Fibroblast of skin of back (primary cell): ENCODE data around the gene RALGAPA2.

Experiments used
- DNase-seq: peaks from one replicate; pipeline ENCODE4 v3.0.0-alpha.2; 2013

RALGAPA2 gene

DNA sequence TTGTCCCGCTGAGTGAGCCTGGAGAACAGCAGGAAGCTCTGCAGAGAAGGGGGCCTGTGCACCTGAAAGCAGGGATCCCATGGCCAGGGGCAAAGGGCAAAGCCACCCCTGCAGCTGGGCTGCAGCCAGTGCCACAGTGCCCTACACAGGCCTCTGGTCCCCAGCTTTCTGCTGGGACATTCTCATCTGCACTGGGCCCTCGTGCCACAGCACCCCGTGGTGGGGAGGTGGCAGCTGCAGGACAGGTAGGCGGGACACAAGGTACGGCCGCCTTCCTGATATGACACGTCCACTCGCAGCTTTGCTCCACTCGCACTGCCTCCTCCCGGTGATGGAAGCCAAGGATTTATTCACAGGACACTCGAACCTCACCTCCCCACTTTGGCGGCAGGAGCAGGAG is 317.4 kb downstream of the RALGAPA2 start:
- DNase-seq: no peak

DNA sequence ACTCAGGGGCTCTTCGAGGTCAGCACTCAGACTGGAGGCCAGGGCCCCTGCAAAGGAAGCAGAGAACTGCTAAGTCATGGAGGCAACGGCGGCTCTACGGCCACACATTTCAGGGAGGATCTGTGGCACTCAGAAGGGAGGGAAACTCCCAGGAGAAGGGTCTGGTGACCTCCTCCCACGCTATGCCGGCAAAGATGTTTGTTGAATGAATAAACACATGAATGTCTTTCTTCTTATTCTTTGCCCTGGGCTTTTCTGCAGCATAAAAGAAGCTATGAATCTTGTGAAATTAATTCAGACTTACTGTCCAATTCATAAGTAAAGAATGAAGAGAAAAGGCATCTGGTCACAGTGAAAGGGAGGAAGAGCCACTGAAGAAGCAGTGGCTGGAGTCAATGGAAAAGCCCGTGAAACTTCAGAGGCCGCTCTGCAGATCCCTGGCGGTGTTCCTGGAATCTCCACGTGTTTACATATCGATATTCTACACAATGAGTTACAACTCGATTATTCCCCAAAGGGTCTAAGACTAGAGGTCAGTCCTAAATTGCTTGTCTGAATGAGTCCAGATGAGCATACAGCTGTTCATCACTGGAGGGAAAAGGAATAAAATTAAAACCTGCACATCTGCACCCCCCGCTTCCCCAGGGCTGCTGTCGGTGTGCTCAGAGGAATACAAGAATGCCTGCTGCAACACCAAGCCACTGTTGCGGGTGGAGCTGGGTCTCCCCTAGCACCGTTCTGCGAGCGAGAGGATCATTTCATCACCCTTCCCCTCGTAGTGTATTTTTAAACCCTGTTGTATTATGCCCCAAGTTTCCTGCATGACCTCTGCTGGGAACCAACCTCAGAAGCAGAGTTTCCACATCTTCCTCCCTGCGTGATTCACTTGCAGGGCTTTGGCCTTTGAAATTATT is 319.0 kb downstream of the RALGAPA2 start:
- peak; percentile 22 for DNase-seq

DNA sequence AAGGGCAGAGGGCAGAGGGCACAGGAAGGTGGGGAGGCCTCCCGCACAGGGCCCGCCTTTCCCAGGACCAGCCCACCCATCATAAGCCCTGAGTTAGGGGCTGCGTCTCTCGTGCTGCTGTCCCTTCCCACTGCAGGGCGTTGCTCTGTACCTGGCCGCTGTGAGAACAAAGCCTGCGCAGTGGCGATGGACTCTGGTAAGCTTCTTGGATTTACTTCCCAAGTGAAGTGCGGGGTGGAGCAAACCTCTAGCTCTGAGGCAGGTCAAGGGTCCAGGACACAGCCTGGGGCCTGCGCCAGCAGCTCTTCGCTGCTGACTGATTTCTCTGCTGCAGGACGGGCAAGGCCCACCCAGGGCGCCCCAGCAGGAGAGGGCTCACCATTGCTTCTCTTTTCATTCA is 320.7 kb downstream of the RALGAPA2 start:
- DNase-seq: no peak

DNA sequence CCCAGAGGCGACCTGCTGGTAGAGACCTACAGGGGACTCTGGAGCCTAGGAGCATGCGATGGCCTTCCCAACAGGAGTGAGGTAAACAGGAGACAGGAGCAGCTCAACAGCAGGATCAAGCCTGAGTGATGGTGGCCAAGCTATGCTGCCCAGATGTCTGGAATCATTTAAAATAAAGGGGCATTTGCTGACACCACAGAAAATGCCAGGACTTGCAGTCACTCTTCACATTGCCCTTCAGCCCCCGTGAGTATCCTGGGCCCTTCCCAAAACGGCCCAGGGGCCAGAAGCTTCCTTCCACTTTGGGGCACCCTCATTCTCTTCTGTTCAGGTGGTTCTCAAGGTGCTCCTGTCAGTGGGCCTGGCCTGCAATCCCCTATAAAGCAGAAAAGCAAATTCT is 321.3 kb downstream of the RALGAPA2 start:
- no peak for DNase-seq

DNA sequence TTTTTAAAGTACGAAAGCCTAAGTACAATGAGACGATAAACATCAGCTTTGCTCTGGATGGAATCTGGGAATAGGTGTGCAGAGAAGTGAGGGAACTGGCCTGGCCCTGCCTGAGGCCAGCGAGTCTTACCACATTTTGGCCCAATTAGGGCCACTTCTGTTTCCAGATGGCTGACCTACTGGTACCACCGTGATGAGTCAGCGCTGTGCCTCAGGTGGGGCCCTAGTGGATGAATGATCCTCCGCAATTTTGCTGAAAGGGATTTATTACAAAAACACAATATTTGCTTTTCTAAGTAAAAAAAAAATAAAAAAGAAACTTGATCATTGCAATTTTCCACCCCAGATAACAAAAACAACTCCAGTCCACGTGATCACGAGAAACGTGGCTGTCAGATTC is 322.1 kb downstream of the RALGAPA2 start:
- no peak for DNase-seq

DNA sequence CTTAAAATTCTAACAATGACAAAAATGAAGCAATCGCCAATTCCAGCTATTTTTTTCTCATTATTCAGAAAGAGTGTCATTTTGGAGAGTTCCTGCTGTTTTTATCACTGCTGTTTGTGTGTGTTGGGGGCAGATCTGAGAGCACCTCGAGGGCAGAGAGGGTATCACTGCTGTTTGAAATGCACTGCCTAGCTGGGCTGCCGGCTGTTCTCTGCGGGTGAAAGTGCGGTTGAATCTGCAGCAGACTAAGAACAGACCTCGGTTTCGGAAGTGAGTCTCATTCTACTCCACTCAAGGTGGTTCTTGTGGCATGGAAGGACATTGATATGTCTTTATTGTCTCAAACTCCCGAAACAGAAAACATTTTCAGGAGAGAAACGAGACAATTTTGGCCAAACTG is 326.3 kb downstream of the RALGAPA2 start:
- no peak for DNase-seq

DNA sequence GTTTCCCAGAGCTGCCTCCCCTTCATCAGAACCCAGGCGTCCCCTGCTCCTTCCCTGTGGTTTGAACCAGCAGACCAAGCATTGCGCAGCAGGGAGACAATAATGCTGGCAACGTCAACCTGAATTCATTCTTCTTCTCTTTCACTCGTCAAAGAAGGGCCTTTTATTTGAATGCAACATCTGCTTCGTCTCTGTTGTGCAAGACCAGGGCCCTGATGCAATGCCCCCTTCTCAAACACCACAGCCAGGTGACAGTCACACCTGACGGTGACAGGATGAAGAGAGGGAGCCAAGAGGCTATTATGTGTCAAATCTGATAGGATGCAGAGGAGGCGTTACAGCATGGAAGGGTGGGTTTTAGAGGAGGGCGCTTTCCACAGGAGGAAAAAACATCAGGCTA is 336.6 kb downstream of the RALGAPA2 start:
- no peak for DNase-seq

DNA sequence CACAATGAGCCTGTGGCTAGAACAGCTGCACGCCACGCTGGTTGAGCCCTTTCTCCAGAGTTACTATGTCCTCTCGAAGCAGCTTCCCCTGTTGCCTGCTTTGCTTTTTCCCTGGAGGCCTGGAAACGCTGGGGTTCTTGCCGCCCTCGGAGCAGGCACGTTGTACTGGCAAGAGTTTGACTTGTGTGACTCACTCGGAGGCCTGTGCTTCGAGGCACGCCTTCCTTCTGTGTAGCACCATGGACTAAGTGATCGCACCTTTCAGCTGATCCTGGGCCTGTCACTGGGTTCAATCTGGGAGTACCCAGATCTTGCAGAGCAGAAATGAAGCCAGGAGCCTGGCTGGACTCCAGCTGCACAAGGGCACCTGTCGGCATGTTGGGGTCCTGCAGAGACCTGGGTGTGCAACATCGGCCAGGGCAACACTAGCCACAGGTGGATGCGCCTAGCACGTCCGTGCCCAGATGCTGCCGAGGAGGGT is 339.3 kb downstream of the RALGAPA2 start:
- DNase-seq: peak; percentile 66

DNA sequence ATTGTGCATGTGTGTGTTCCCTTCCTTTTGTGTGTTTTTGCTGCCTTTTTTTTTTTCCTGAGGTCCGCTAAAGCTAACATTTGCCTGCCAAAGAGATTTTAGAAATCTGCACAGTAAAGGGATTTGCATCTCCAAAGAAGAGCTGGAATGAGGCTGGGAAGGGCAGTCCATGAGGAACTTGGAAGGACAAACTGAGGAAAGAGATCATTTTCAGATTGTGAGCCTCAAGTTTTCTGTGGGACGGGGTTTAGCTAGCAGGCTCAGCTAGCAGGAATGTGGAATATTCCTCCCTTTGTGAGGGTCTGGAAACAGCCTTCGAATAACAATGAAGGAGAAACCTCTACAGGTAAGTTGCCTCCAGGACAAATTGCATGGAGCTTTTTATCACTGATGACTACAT is 340.8 kb downstream of the RALGAPA2 start:
- no peak for DNase-seq

DNA sequence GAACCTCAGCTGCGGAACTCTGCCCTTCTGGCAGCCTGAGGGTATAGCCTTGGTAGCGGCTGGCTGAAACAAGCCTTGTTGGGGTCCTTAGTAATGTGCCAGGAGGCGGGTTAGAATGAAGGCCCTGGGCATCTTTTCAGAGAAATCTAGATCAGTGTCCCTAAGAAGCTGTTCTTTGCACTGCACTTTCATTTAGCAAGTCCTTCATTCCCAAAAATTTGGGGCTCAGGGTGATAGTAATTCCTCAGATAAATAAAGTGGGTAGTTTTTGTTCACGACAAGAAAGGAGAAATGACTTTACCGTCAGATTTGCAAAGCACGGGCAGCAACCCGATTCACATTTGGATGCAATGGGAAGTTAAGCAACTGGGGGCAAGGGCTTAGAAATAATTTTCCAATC is 341.4 kb downstream of the RALGAPA2 start:
- no peak for DNase-seq

DNA sequence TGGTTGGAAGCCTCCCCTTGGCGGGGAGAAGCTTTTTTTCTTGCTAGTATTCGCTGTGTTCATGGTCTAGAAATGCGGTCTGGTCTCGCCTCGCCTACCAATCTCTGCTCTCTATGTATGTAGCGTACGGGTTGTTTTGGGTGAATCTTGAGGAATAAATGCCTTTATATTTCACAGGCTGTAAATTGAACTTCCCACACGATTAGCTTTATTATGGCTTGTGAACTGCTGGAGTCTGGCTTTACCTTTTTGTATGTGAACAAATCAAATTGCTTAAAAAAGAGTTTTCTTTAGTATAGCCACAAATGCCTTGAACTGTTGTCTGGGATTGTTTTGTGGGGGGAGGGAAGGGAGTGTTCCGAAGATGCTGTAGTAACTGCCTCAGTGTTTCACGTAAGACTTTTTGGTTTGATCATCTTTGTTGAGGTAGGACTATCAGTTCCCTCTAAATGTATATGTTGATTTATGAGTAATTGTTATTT is 342.3 kb downstream of the RALGAPA2 start:
- DNase-seq: no peak

DNA sequence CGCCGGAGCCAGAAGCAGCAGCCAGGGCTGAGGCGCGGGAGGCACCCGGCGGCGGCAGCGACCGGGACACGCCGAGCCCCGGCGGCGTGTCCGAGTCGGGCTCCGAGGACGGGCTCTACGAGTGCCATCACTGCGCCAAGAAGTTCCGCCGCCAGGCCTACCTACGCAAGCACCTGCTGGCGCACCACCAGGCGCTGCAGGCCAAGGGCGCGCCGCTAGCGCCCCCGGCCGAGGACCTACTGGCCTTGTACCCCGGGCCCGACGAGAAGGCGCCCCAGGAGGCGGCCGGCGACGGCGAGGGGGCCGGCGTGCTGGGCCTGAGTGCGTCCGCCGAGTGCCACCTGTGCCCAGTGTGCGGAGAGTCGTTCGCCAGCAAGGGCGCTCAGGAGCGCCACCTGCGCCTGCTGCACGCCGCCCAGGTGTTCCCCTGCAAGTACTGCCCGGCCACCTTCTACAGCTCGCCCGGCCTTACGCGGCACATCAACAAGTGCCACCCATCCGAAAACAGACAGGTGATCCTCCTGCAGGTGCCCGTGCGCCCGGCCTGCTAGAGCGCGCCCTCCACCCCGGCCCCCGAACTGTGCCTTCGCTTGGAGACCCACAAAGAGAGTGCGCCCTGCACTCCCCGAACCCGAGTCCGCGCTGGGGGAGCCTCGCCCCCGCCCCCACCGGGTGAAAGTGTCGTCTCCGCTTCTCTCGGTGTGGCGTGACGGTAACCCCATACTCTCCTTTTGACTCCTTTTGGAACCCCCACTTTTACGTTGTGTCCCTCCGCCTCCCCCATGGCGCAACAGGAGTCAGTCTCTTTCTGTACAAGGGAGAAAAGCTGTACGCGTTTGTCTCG is 343.0 kb downstream of the RALGAPA2 start:
- DNase-seq: no peak

DNA sequence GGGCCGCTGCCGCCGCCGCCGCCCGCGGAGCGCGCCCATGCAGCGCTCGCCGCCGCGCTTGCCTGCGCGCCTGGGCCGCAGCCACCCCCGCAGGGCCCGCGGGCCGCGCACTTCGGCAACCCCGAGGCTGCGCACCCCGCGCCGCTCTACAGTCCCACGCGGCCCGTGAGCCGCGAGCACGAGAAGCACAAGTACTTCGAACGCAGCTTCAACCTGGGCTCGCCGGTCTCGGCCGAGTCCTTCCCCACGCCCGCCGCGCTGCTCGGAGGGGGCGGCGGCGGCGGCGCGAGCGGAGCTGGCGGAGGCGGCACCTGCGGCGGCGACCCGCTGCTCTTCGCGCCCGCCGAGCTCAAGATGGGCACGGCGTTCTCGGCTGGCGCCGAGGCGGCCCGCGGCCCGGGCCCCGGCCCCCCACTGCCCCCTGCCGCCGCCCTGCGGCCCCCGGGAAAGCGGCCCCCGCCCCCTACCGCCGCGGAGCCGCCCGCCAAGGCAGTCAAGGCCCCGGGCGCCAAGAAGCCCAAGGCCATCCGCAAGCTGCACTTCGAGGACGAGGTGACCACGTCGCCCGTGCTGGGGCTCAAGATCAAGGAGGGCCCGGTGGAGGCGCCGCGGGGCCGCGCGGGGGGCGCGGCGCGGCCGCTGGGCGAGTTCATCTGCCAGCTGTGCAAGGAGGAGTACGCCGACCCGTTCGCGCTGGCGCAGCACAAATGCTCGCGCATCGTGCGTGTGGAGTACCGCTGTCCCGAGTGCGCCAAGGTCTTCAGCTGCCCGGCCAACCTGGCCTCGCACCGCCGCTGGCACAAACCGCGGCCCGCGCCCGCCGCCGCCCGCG is 343.8 kb downstream of the RALGAPA2 start:
- DNase-seq: no peak

DNA sequence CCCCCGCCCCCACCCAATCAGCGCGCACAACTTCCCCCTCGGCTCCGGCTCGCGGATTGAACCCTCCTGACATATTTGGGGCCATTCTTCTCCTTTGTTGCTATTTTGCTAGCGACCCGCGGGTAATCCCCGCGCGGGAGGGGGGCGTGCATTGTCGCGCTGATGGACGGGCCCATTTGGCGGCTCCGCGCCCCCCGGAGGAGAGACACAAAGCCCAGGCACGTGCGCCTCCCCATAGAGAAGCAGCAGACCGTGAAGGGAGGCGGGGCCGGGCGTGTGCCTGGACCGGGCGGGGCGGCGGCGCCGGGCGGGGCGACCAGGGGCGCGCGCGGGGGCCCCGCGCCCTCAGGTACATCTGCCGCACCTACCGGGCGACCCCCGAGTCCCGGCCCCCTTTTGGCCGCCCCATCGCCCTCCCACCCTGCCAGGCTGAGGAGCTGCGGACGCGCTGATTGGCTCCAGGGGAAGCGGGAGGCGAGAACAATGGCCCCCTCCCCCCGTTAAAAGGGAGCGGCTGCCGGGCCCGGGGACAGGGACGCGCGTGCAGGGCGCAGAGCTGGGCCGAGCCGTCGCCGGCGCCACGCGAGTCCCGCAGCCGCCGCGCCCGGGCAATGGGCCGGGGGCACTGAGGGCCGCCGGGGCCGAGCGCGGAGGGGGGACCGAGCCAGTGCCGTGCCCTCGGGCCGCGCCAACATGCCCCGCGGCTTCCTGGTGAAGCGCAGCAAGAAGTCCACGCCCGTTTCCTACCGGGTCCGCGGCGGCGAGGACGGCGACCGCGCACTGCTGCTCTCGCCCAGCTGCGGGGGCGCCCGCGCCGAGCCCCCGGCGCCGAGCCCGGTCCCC is 344.6 kb downstream of the RALGAPA2 start, which contains the start of gene INSM1:
Gene INSM1, plus strand, starts transcription at position 530 of the 843 bp plus-strand sequence. Its CDS starts 164 bp downstream, at position 694.
- DNase-seq: no peak

DNA sequence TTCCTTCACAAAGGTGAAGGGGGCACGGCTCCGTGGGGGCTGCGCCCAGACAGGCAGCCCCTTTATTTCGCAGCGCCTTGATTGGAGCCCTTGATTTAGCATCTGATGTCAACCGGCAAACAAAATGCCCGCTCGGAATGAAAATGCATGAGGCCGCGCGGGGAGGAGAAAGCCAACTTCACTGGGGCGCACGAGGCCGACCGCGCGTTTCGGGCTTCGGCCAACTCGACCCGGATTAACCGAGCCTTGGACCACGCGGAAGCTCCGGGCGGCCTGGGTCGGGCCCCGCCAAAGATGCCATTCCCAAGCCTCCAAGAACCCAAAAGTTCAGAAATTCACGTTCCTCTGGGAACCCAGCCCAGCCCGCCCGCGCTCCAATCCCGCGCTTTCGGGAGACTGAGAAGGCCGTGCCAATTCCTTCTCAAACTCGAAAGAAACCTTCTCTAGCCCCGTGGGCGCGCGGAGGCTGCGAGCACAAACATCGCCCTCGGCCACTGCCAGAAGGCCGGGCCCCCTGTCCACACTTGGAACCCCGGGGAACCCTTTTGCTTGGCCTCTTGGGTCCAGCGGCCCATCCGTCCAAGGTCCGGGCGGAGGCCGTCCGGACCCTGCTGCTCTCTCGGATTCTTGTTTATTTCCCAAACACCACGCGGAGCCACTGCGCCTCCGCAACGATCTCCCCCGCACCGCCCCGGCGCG is 345.4 kb downstream of the RALGAPA2 start:
- no peak for DNase-seq

DNA sequence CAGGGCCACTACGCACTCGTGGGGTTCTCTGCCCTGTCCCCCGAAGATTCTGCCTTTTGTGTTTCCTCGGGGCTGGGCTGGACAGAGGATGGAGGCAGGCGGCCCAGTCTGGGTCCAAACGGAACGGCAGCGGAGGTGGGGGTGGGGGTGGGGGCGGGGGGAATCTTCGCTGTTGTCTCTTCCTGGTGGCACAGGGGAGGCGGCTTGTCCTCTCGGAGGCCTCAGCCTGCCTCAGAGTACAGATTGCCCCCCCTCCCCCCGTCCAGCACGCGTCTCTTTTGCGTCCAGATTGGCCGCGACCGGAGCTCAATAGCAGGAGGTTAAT is 345.9 kb downstream of the RALGAPA2 start:
- DNase-seq: no peak

DNA sequence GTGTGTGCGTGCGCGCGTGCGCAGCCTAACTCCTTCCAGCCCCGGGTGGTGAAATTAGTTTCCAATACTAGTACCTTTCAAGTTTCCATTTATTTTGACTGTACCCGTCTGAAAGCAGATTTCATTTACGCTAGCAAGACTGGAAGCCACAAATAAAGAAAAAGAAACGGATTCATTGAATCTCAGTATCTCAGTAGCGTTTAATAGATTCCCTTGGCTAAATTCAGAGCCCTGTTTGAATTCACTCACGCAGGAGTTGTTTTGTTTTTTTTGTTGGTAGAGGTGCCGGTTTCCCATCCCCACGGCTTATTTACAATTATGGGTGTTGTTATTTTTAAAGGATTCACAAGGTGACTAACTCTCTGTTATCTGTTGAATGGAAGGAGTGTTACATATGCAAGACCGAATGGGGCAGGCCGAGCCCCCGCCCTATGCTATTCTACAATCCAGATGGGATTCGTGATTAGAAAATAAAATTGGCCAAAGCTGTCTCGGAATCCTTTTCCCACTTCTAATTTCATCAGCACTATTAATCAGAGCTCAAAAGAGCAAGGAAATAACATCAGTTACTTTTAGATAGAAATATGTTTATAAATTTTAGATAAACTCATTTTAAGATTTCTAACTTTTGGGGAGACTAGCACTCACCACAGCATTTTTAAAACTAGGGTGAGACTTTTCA is 346.8 kb downstream of the RALGAPA2 start:
- DNase-seq: no peak

DNA sequence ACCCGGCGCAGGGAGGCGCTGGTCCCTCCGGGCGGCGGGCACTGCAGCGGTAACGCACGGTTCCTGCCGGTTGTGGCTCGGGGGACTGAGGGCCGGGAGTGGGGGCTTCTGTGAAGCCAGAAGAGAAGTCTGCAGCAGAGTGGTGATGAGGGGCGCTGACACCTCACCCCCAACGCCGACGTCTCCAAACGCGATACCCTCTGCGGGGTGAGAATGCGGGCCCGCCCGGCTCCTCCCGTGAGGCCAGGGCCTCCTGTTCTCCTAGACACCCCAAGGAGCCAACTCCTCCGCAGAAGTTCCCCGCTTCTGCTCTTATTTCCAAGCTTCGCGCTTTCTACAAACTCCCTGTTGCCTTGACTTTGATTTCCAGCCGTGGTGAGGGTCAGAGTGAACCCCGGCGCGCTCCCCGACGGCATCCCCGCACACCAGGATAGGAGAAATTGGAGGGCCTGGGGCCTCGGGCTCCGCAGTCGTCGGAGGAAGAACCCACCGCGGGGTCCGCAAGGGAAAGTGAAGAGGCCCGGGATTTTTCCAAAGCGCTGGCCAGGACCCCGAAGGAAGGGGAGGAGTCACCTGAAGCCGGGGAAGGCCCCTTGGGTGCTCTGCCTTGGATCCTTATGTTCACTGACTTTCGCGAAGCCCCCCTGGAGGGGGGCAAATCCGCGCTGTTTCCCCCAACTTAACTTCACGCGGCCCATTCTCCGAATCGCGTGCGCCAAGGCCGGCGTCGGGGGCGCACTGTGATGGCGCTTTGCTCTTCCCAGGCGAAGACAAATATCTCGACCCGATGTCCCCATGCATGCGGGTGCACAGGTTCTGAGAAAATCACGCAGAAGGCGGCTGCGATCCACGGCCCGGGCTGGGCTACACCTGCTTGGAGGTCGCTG is 347.6 kb downstream of the RALGAPA2 start:
- no peak for DNase-seq
